Astrocyte (in vitro differentiated cells and primary cell): ENCODE results near the gene SP6. TPM values are rescaled to one million over a fixed set of nuclear protein-coding genes. Genes with fewer than 3 reads are reported as not detected.

Experiments
- DNase-seq: peaks from one replicate; pipeline ENCODE4 v3.0.0-alpha.2; 2010; ENCODE audit warnings: low read depth
- FAIRE-seq: peaks from 2 replicates; lab custom pipeline; 2011; peaks lifted over from hg19 to GRCh38; lab: Jason Lieb, UNC
- H2AFZ ChIP-seq: 2 replicates; pipeline ENCODE4 v1.6.0; 2012; ENCODE audit warnings: low read depth, low read length, inconsistent platforms
- H3K27ac ChIP-seq: 2 replicates; pipeline ENCODE4 v1.5.1; 2011; ENCODE audit warnings: low read depth, low read length, inconsistent platforms
- H3K27me3 ChIP-seq: 2 replicates; pipeline ENCODE4 v1.6.0; 2011; ENCODE audit warnings: low read length, inconsistent platforms; ENCODE audit not compliant: insufficient read depth
- H3K36me3 ChIP-seq: 2 replicates; pipeline ENCODE4 v1.5.1; 2011; ENCODE audit warnings: low read length, inconsistent platforms; ENCODE audit not compliant: insufficient read depth
- H3K4me1 ChIP-seq: 2 replicates; pipeline ENCODE4 v1.5.1; 2011; ENCODE audit warnings: low read length, inconsistent platforms; ENCODE audit not compliant: insufficient read depth
- H3K4me2 ChIP-seq: 2 replicates; pipeline ENCODE4 v1.6.0; 2012; ENCODE audit warnings: low read length, inconsistent platforms
- H3K4me3 ChIP-seq: 2 replicates; pipeline ENCODE4 v1.5.1; 2011; ENCODE audit warnings: low read depth, mild to moderate bottlenecking, low read length, inconsistent platforms; ENCODE audit not compliant: insufficient read depth
- H3K79me2 ChIP-seq: 2 replicates; pipeline ENCODE4 v1.6.0; 2012; ENCODE audit warnings: mild to moderate bottlenecking, low read length, inconsistent platforms; ENCODE audit not compliant: insufficient read depth
- H3K9ac ChIP-seq: 2 replicates; pipeline ENCODE4 v1.6.0; 2012; ENCODE audit warnings: mild to moderate bottlenecking, low read length, inconsistent platforms
- H3K9me3 ChIP-seq: 2 replicates; pipeline ENCODE4 v1.5.1; 2012; ENCODE audit warnings: low read depth, mild to moderate bottlenecking, low read length, inconsistent platforms; ENCODE audit not compliant: insufficient read depth
- H4K20me1 ChIP-seq: 2 replicates; pipeline ENCODE4 v1.6.0; 2012; ENCODE audit warnings: low read length, inconsistent platforms; ENCODE audit not compliant: insufficient read depth
- H3K27ac Mint-ChIP-seq: one replicate; pipeline ENCODE4 v1.8.0; 2021; ENCODE audit warnings: mild to moderate bottlenecking, mixed read lengths; ENCODE audit not compliant: unreplicated experiment
- H3K27me3 Mint-ChIP-seq: one replicate; pipeline ENCODE4 v1.8.0; 2021; ENCODE audit warnings: low read depth, mixed read lengths; ENCODE audit not compliant: unreplicated experiment
- H3K36me3 Mint-ChIP-seq: one replicate; pipeline ENCODE4 v1.8.0; 2021; ENCODE audit warnings: low read depth, mixed read lengths; ENCODE audit not compliant: unreplicated experiment
- H3K4me1 Mint-ChIP-seq: one replicate; pipeline ENCODE4 v1.8.0; 2021; ENCODE audit warnings: low read depth, mixed read lengths; ENCODE audit not compliant: unreplicated experiment
- H3K4me3 Mint-ChIP-seq: one replicate; pipeline ENCODE4 v1.8.0; 2021; ENCODE audit warnings: mild to moderate bottlenecking, moderate library complexity, mixed read lengths; ENCODE audit not compliant: unreplicated experiment
- H3K9me3 Mint-ChIP-seq: one replicate; pipeline ENCODE4 v1.8.0; 2021; ENCODE audit warnings: mild to moderate bottlenecking, mixed read lengths; ENCODE audit not compliant: unreplicated experiment
- CTCF ChIP-seq: IDR thresholded peaks from 2 replicates; pipeline ENCODE4 v1.5.1; 2011; ENCODE audit warnings: low read depth, mild to moderate bottlenecking, inconsistent platforms, low read length, moderate library complexity; ENCODE audit not compliant: insufficient read depth
- EZH2 ChIP-seq: IDR thresholded peaks from 2 replicates; pipeline ENCODE4 v1.6.1; 2012; ENCODE audit warnings: mild to moderate bottlenecking, low read length, inconsistent platforms; ENCODE audit not compliant: insufficient read depth
- total RNA-seq: library from RNA; stranded (reverse); gene quantifications from 2 replicates; pipeline ENCODE4 v1.2.1, GENCODE V29; 2021

SP6 gene
- total RNA-seq, 1 donor from 2014 or later: 1.6 TPM

GRCh38 chr17:47840742-47841487 lies 10.0 kb downstream of the SP6 start, which contains the start of gene SCRN2:
TSS of gene SCRN2 (minus strand) at chr17:47841273. CDS start at chr17:47840843, 430 bp downstream.
- no peaks in the 10 kb centered on the region for H3K9me3 ChIP-seq
- Mint-ChIP-seq H3K27ac (peak within 1 kb of the TSS; percentile 77), H3K4me3 (peak within 1 kb of the TSS; percentile 93), H3K9me3 (no peaks in the 10 kb centered on the region), H3K27me3 (peaks cover 7% of the 10 kb centered on the region), H3K4me1 (peaks cover 27% of the 10 kb centered on the region), H3K36me3 (peaks cover 6% of the 10 kb centered on the region)
- H3K27ac ChIP-seq: no peak within 1 kb of the TSS
- peaks cover 20% of the 10 kb centered on the region for H3K4me1 ChIP-seq
- TF ChIP-seq EZH2: no peak
- peak; percentile 81 for TF ChIP-seq CTCF
- H3K27me3 ChIP-seq: peaks cover 10% of the 10 kb centered on the region
- H3K4me2 ChIP-seq: peak within 1 kb of the TSS; percentile 94
- H4K20me1 ChIP-seq: no peaks in the 10 kb centered on the region
- peak within 1 kb of the TSS; percentile 83 for H3K9ac ChIP-seq
- peak within 1 kb of the TSS; percentile 94 for H2AFZ ChIP-seq
- FAIRE-seq (no peak), DNase-seq (peak; percentile 42)
- peak within 1 kb of the TSS; percentile 79 for H3K4me3 ChIP-seq
- H3K36me3 ChIP-seq: no peaks in the 10 kb centered on the region
- H3K79me2 ChIP-seq: no peaks in the 10 kb centered on the region

- Histone ChIP-seq H3K9me3 (no peaks in the 10 kb centered on the region), H3K4me1 (peaks cover 20% of the 10 kb centered on the region), H4K20me1 (no peaks in the 10 kb centered on the region), H3K36me3 (no peaks in the 10 kb centered on the region), H3K27me3 (peaks cover 3% of the 10 kb centered on the region), H3K4me2 (peak overlapping the region; percentile 94), H3K27ac (no peak overlapping the region), H3K9ac (peak overlapping the region; percentile 83), H2AFZ (peak overlapping the region; percentile 94), H3K79me2 (no peaks in the 10 kb centered on the region), H3K4me3 (peak overlapping the region; percentile 79)
- TF ChIP-seq EZH2: no peak
- no peak for TF ChIP-seq CTCF
- no peak for FAIRE-seq
- Mint-ChIP-seq H3K27me3 (peaks cover 2% of the 10 kb centered on the region), H3K27ac (no peak overlapping the region), H3K4me3 (peak overlapping the region; percentile 93), H3K36me3 (peaks cover 11% of the 10 kb centered on the region), H3K9me3 (no peaks in the 10 kb centered on the region), H3K4me1 (peaks cover 24% of the 10 kb centered on the region)
- DNase-seq: no peak
These were observed 10.8 kb downstream of the SP6 start for GRCh38 chr17:47840001-47840741.
